Caco-2 (cell line): ENCODE data around the gene AGMO. TPM values are rescaled to one million over a fixed set of nuclear protein-coding genes. Genes with fewer than 3 reads are reported as not detected.

ENCODE experiments used
- BruUV-seq: library from RNA; stranded (reverse); fragments of 400-500 nt; replicated peaks from 2 replicates; lab custom pipeline; 2021; lab: Mats Ljungman, UMichigan
- CTCF ChIA-PET: fragments of 300-600 bp; sonication (Branson Sonifier 250); formaldehyde crosslinking; loops from one replicate; lab custom pipeline; 2022; ENCODE audit warnings: antibody characterized with exemption; lab: Charles Lee
- POLR2A ChIA-PET: fragments of 300-600 bp; sonication (Branson Sonifier 250); formaldehyde crosslinking; loops from one replicate; lab custom pipeline; 2022; ENCODE audit warnings: antibody characterized with exemption; lab: Charles Lee
- DNase-seq, 2 experiments: peaks; one replicate each; pipeline versions ENCODE4 v3.0.0 to v3.0.0-alpha.2; 2020 to 2022
- H3K27me3 ChIP-seq: replicated peaks from 2 replicates; pipeline ENCODE4 v1.6.0; 2011; ENCODE audit warnings: low read length; ENCODE audit not compliant: control insufficient read depth, insufficient read depth
- H3K36me3 ChIP-seq: 2 replicates; pipeline ENCODE4 v1.5.1; 2011; ENCODE audit warnings: low read length; ENCODE audit not compliant: control insufficient read depth, insufficient read depth
- H3K4me1 ChIP-seq: fragments of 250-450 bp; sonication (Bioruptor Pico); 2 replicates; pipeline ENCODE4 v1.5.1; 2020; ENCODE audit warnings: mild to moderate bottlenecking
- H3K4me3 ChIP-seq: 2 replicates; pipeline ENCODE4 v1.5.1; 2011; ENCODE audit warnings: low read depth, mild to moderate bottlenecking, control low read depth, low read length
- H3K9me3 ChIP-seq: fragments of 250-450 bp; sonication (Bioruptor Pico); 2 replicates; pipeline ENCODE4 v1.5.1; 2020; ENCODE audit warnings: mild to moderate bottlenecking, moderate library complexity
- H3K27ac Mint-ChIP-seq: one replicate; pipeline ENCODE4 v1.8.0; 2022; ENCODE audit warnings: mixed read lengths; ENCODE audit not compliant: unreplicated experiment
- H3K27me3 Mint-ChIP-seq: one replicate; pipeline ENCODE4 v1.8.0; 2022; ENCODE audit warnings: mixed read lengths; ENCODE audit not compliant: insufficient read depth, unreplicated experiment
- H3K36me3 Mint-ChIP-seq: one replicate; pipeline ENCODE4 v1.8.0; 2022; ENCODE audit warnings: mild to moderate bottlenecking, mixed read lengths; ENCODE audit not compliant: insufficient read depth, unreplicated experiment
- H3K4me1 Mint-ChIP-seq: one replicate; pipeline ENCODE4 v1.8.0; 2022; ENCODE audit warnings: low read depth, mixed read lengths; ENCODE audit not compliant: unreplicated experiment
- H3K4me3 Mint-ChIP-seq: one replicate; pipeline ENCODE4 v1.8.0; 2022; ENCODE audit warnings: mild to moderate bottlenecking, moderate library complexity, mixed read lengths; ENCODE audit not compliant: unreplicated experiment
- H3K9me3 Mint-ChIP-seq: one replicate; pipeline ENCODE4 v1.8.0; 2022; ENCODE audit warnings: mixed read lengths; ENCODE audit not compliant: unreplicated experiment
- CTCF ChIP-seq, 2 experiments: fragments of 200-600 bp in 1 of 2; IDR thresholded peaks; 1 replicate in 1 of 2; 2 replicates in 1 of 2; pipeline versions ENCODE4 v1.5.1 to v1.8.0; 2011 to 2022; ENCODE audit warnings: antibody characterized with exemption in 1 of 2, control low read depth in 1 of 2, inconsistent platforms in 1 of 2, low read depth in 1 of 2, low read length in 1 of 2, mild to moderate bottlenecking in 1 of 2, moderate library complexity in 1 of 2; ENCODE audit not compliant: insufficient read depth in 1 of 2, severe bottlenecking in 1 of 2, unreplicated experiment in 1 of 2
- intact Hi-C: fragments of 100-400 bp; cut with micrococcal nuclease; formaldehyde crosslinking; loops from one replicate; pipeline ENCODE4 v1.10.0; 2022; ENCODE audit not compliant: unreplicated experiment
- total RNA-seq: library from RNA; stranded (reverse); gene quantifications from 2 replicates; pipeline ENCODE4 v1.2.3, GENCODE V29; 2022

The AGMO gene
- total RNA-seq, 1 experiment from 2014 or later, result 0.16 TPM

DNA sequence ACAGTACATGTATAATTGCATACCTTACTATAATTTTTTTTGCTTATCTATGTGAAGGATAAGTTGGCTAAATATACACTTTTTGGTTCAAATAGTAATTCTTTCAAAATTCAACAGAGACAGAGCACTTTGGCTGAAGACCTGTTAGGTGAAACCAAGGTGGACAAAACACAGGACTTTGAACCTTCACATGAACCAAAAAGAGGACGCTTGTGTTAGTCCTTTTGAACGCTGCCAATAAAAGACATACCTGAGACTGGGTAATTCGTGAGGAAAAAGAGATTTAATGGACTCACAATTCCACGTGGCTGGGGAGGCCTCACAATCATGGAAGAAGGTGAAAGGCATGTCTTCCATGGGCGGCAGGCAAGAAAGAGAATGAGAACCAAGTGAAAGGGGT is 4.7 kb upstream of the AGMO start:
- ChIA-PET POLR2A (no interaction called here), CTCF (no interaction called here)
- TF ChIP-seq CTCF (IDR thresholded peaks at IDR 0.05; ENCODE audit: insufficient read depth in 1 of 2, low read depth in 1 of 2, low read length in 1 of 2, severe bottlenecking in 1 of 2, unreplicated experiment in 1 of 2), result no peak
- Histone ChIP-seq H3K9me3 (no peaks in the 10 kb centered on the region), H3K4me3 (no peak overlapping the region), H3K27me3 (no peaks in the 10 kb centered on the region), H3K4me1 (no peaks in the 10 kb centered on the region), H3K36me3 (no peaks in the 10 kb centered on the region)
- no peaks in the 10 kb centered on the region for H3K27me3 Mint-ChIP-seq
- intact Hi-C loops, result no loop called here
- no peaks in the 10 kb centered on the region for H3K36me3 Mint-ChIP-seq
- no peak overlapping the region for H3K4me3 Mint-ChIP-seq
- no TSS peak for BruUV-seq
- H3K27ac Mint-ChIP-seq, result no peak overlapping the region
- H3K9me3 Mint-ChIP-seq, result no peaks in the 10 kb centered on the region
- H3K4me1 Mint-ChIP-seq, result no peaks in the 10 kb centered on the region
- DNase-seq, result no peak

DNA sequence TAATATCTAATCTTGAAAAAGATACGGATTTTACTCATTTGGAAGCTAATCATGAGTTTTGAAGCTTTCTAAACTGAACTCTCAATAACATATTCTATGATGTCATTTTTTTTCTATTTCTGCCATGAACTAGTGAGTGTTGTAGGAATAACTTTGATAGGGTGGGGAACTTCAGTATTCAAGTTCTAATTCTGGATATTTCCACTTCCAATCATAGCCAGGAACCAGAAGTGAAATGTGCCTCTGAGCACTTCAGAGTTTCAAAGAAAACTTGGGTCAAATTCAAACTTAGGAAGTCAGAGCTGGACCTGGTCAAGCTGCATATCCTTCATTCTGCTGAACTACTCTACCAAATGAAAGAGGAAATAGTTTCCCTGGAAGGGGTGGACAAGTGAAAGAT is 847 bp downstream of the AGMO start:
- H3K36me3 Mint-ChIP-seq, result no peaks in the 10 kb centered on the region
- intact Hi-C loops, result loop anchor here (5.0 kb wide), 1 partner anchor 511 kb away; no protein-coding TSS in a partner anchor
- H3K4me1 ChIP-seq, result peaks cover 5% of the 10 kb centered on the region

GRCh38 chr7:15559416-15559928 is 2.3 kb downstream of the AGMO start:
- Mint-ChIP-seq H3K4me1 (no peaks in the 10 kb centered on the region), H3K4me3 (no peak overlapping the region), H3K27me3 (peaks cover 6% of the 10 kb centered on the region), H3K27ac (no peak overlapping the region), H3K9me3 (no peaks in the 10 kb centered on the region), H3K36me3 (no peaks in the 10 kb centered on the region)
- BruUV-seq, result no TSS peak
- no peak for DNase-seq
- no peaks in the 10 kb centered on the region for H3K9me3 ChIP-seq
- POLR2A ChIA-PET, result no interaction called here
- H3K4me1 ChIP-seq, result peaks cover 5% of the 10 kb centered on the region
- no peak for TF ChIP-seq CTCF (IDR thresholded peaks at IDR 0.05; ENCODE audit: insufficient read depth in 1 of 2, low read depth in 1 of 2, low read length in 1 of 2, severe bottlenecking in 1 of 2, unreplicated experiment in 1 of 2)
- CTCF ChIA-PET, result no interaction called here
- H3K4me3 ChIP-seq, result no peak overlapping the region
- no peaks in the 10 kb centered on the region for H3K36me3 ChIP-seq
- no peaks in the 10 kb centered on the region for H3K27me3 ChIP-seq
- intact Hi-C loops, result loop anchor here (5.0 kb wide), 1 partner anchor 252 kb away; no protein-coding TSS in a partner anchor

More for the DNA sequence above, 847 bp downstream of the AGMO start:
- H3K27ac Mint-ChIP-seq, result no peak overlapping the region
- no peak for DNase-seq
- TF ChIP-seq CTCF (IDR thresholded peaks at IDR 0.05; ENCODE audit: insufficient read depth in 1 of 2, low read depth in 1 of 2, low read length in 1 of 2, severe bottlenecking in 1 of 2, unreplicated experiment in 1 of 2), result no peak
- ChIA-PET CTCF (no interaction called here), POLR2A (no interaction called here)
- H3K27me3 Mint-ChIP-seq, result peaks cover 6% of the 10 kb centered on the region
- H3K4me3 Mint-ChIP-seq, result no peak overlapping the region
- Histone ChIP-seq H3K4me3 (no peak overlapping the region), H3K27me3 (no peaks in the 10 kb centered on the region), H3K9me3 (no peaks in the 10 kb centered on the region), H3K36me3 (no peaks in the 10 kb centered on the region)
- no peaks in the 10 kb centered on the region for H3K9me3 Mint-ChIP-seq
- no peaks in the 10 kb centered on the region for H3K4me1 Mint-ChIP-seq
- no TSS peak for BruUV-seq
